Right atrium auricular region (tissue), 2 donors: Measurements from ENCODE around the gene CLEC10A. TPM values are rescaled to one million over a fixed set of nuclear protein-coding genes. Genes with fewer than 3 reads are reported as not detected.
"Not testable (repeated sequence)": the region's sequence is repeated elsewhere in the genome, so short reads cannot be mapped to it uniquely, and the experiment has no call there.

Experiments used
- DNase-seq: peaks from one replicate; pipeline ENCODE4 v3.0.0-alpha.2; 2019; ENCODE audit warnings: low spot score
- H3K27ac ChIP-seq, 2 donors: fragments of 200-600 bp; sonication (generic); 1 replicate in 1 of 2; 2 replicates in 1 of 2; pipeline ENCODE4 v1.5.1; 2016 to 2019
- H3K27me3 ChIP-seq, 2 donors: fragments of 200-600 bp; sonication (generic); one replicate each; pipeline versions ENCODE4 v1.5.1 to v1.6.0; 2017 to 2019
- H3K36me3 ChIP-seq: fragments of 200-600 bp; sonication (generic); one replicate; pipeline ENCODE4 v1.5.1; 2016
- H3K4me1 ChIP-seq, 2 donors: fragments of 200-600 bp; sonication (generic); one replicate each; pipeline versions ENCODE4 v1.5.1 to v1.6.0; 2017 to 2019
- H3K4me3 ChIP-seq, 2 donors: fragments of 200-600 bp; sonication (generic); 1 replicate in 1 of 2; 2 replicates in 1 of 2; pipeline ENCODE4 v1.5.1; 2017 to 2019; ENCODE audit warnings: mild to moderate bottlenecking in 1 of 2, moderate library complexity in 1 of 2
- H3K9me3 ChIP-seq, 2 donors: fragments of 200-600 bp; sonication (generic); one replicate each; pipeline ENCODE4 v1.5.1; 2019
- CTCF ChIP-seq, 2 donors: fragments of 200-600 bp; sonication (generic); IDR thresholded peaks; one replicate each; pipeline ENCODE4 v1.5.1; 2019; ENCODE audit warnings: antibody characterized with exemption in 2 of 2
- total RNA-seq, 2 donors: library from RNA; depleted of rRNA; stranded (reverse); fragments of >200 nt; gene quantifications; one replicate each; pipeline ENCODE4 v1.1.0, GENCODE V29; 2016

Gene CLEC10A, protein sequence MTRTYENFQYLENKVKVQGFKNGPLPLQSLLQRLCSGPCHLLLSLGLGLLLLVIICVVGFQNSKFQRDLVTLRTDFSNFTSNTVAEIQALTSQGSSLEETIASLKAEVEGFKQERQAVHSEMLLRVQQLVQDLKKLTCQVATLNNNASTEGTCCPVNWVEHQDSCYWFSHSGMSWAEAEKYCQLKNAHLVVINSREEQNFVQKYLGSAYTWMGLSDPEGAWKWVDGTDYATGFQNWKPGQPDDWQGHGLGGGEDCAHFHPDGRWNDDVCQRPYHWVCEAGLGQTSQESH
- 1 to 10 TPM; 1.4 to 3.6 TPM for total RNA-seq

GRCh38 chr17:7079581-7080455, at the start of gene CLEC10A:
TSS of gene CLEC10A (minus strand) at chr17:7080251. CDS start at chr17:7078812, 1,439 bp downstream.
- TF ChIP-seq CTCF (IDR thresholded peaks at IDR 0.05): no peak
- H3K36me3 ChIP-seq: no peaks in the 10 kb centered on the region
- no peaks in the 10 kb centered on the region for H3K27me3 ChIP-seq
- H3K9me3 ChIP-seq: no peaks in the 10 kb centered on the region
- H3K4me1 ChIP-seq: no peaks in the 10 kb centered on the region
- no peak within 1 kb of the TSS for H3K27ac ChIP-seq
- DNase-seq: no peak
- no peak within 1 kb of the TSS for H3K4me3 ChIP-seq

- no peak for DNase-seq
- TF ChIP-seq CTCF (IDR thresholded peaks at IDR 0.05): no peak
- Histone ChIP-seq H3K27me3 (no peaks in the 10 kb centered on the region), H3K36me3 (no peaks in the 10 kb centered on the region), H3K9me3 (no peaks in the 10 kb centered on the region), H3K4me1 (peaks cover 0 to 7% of the 10 kb centered on the region in 2 donors), H3K27ac (no peak overlapping the region), H3K4me3 (no peak overlapping the region)
These were observed 49.3 kb upstream of the CLEC10A start for GRCh38 chr17:7129311-7129710.

DNA sequence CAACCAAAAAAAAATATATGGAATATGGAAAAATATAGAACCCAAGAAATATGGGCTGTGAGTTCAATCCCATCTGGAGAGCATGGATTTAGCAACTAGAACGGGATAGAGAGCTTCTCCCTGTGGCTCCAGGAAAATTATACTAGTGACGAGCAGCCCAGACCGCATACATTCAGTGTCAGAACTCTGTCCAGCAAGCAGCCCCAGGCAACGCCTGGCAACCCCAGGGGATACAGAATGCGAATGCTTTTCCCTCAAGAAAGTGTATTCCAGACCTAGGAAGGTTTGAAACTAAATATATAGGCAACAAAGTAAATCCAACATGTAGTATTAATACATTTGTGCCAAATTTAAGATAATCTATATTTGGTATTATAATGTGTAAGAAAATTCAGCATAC, 48.1 kb upstream of the CLEC10A start:
- Histone ChIP-seq H3K9me3 (no peaks in the 10 kb centered on the region), H3K36me3 (no peaks in the 10 kb centered on the region), H3K27me3 (no peaks in the 10 kb centered on the region), H3K4me1 (peaks cover 0 to 7% of the 10 kb centered on the region in 2 donors), H3K4me3 (no peak overlapping the region), H3K27ac (no peak overlapping the region)
- TF ChIP-seq CTCF (IDR thresholded peaks at IDR 0.05): no peak
- no peak for DNase-seq

- H3K4me1 ChIP-seq, H3K9me3 ChIP-seq, H3K27me3 ChIP-seq, DNase-seq, H3K36me3 ChIP-seq, H3K27ac ChIP-seq, H3K4me3 ChIP-seq: not testable (repeated sequence)
These were observed 47.5 kb upstream of the CLEC10A start for GRCh38 chr17:7127501-7127900.

DNA sequence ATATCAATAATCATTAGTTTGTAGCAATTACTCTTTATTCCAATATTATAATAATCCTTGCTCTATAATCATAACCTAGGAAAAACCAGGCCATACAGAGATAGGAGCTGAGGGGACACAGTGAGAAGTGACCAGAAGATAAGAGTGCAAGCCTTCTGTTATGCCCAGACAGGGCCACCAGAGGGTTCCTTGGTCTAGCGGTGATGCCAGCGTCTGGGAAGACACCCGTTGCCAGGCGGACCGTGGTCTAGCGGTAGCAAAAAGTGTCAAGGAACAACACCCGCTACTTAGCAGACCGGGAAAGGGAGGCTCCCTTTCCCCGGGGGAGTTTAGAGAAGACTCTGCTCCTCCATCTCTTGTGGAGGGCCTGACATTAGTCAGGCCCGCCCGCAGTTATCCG, 46.3 kb upstream of the CLEC10A start:
- not testable (repeated sequence) for H3K27ac ChIP-seq, DNase-seq, H3K27me3 ChIP-seq, H3K36me3 ChIP-seq, H3K9me3 ChIP-seq, H3K4me1 ChIP-seq, H3K4me3 ChIP-seq

GRCh38 chr17:7124923-7125322, 44.9 kb upstream of the CLEC10A start:
- Histone ChIP-seq H3K27ac (no peak overlapping the region), H3K36me3 (no peaks in the 10 kb centered on the region), H3K9me3 (no peaks in the 10 kb centered on the region), H3K4me3 (no peak overlapping the region), H3K4me1 (no peaks in the 10 kb centered on the region), H3K27me3 (no peaks in the 10 kb centered on the region)
- TF ChIP-seq CTCF (IDR thresholded peaks at IDR 0.05): no peak
- DNase-seq: no peak
